HG03280 (cell line): Measurements from ENCODE around the gene ASTN1.

ENCODE experiments used
- ATAC-seq: cut with Tn5 transposase; IDR thresholded peaks from one replicate; pipeline ENCODE4 v1.9.1; 2021; ENCODE audit warnings: mild to moderate bottlenecking, moderate library complexity; ENCODE audit not compliant: unreplicated experiment

ASTN1 gene

DNA sequence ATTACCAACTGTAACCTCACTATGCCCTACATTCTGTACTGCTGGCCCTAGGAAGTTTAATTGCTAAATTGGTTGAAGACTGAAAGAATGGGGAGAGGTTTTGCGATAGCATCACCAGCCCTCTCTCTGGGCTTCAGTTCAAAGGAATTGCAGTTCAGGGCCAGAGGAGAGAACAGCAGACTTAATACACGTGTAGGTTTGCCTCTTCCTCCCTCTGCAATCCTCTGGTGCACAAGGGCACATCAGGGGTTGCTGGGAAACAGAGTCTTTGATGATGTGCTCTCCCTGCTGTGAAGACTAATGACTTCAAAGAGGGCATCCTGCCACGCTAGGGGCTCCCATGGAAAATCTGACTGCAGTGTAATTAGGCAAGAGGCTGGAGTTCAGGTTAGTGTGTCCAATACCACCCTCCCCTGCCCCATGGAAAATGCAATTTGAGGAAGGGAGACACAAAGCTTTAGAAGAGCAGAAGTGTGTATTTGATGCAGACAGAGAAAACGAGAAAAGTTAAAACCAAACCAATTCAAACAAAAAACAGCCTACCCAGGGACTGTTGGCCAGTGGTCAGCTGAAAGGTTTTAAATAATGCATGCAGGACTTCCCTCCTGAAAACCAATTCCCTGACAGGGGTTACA lies 167.9 kb downstream of the ASTN1 start:
- no peak for ATAC-seq

- no peak for ATAC-seq
Observed at GRCh38 chr1:176994931-176995596, 169.4 kb downstream of the ASTN1 start.

DNA sequence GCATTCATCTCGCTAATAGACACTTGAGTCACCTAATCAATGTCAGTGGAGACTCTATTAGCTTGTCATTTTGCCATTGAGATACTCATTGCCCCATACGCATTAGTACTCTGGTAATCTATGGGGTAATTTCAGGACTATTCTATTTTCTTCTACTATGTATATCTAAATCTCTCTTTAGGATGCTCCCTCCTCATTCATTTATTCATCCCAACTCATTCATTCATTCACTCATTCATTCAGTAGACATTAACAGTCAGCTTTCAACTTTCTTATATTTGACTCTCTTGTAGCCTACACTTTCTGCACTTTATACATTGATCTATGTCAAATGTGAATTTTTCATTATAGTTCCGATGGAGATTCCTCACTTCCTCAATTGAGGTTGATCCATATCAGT lies 170.9 kb downstream of the ASTN1 start:
- no peak for ATAC-seq

DNA sequence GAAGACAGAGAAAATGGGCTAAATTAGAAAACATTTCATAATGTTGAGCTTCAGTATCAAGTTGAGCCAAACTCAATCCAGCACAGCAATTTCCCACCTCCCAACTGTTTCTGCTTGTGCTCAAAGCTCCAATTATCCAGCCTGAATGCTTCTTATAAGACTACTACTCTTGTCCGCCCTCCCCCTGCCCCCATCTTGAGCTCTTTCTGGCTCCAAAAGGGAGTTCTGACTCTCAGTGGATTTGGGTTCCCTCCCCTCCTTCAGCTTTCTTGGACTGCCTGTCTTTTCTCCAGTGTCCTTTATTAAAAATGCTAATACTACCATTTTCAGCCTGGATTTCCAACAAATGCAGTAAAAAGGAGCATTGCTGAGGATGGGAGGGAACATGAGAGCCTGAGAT lies 174.8 kb downstream of the ASTN1 start:
- no peak for ATAC-seq

GRCh38 chr1:176989023-176989422 lies 175.5 kb downstream of the ASTN1 start:
- ATAC-seq = no peak

DNA sequence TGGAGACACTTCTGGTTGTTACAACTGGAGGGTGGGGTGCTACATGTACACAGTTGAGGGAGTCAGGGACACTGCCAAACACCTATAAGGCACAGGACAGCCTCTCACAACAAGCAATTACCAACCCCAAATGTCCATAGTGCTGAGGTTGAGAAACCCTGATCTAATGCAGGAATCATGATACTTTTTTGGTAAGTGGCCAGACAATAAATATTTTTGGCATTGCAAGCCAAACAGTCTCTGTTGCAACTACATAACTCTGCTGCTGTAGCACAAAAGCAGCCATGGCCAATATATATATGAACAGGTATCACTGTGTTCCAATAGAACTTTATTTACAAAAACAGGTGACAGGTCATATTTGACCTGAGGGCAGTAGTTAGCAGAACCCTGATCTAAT lies 177.5 kb downstream of the ASTN1 start:
- no peak for ATAC-seq

GRCh38 chr1:176983731-176984130 lies 180.8 kb downstream of the ASTN1 start:
- no peak for ATAC-seq

- ATAC-seq = no peak
Observed at GRCh38 chr1:176976771-176977170, 187.7 kb downstream of the ASTN1 start.

- no peak for ATAC-seq
Observed at GRCh38 chr1:176976225-176976624, 188.3 kb downstream of the ASTN1 start.

DNA sequence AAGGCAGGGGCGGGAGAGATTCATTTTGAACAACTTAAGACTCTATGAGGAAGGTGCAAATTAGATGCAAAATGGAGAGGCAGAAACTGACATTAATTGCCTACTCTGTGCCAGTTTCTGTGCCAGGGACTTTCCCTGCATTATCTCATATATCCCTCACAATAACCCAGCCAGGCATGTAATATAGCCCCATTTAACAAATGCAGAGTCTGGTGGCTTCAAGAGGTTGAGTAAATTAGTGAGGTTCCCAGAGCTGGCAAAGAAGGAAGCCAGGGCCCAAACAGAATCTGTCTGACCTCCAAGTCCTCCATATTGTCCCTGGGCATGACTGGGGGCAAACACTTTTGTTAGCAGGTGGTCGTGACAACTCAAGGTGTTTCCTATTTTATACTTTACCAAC lies 199.8 kb downstream of the ASTN1 start:
- ATAC-seq = no peak

DNA sequence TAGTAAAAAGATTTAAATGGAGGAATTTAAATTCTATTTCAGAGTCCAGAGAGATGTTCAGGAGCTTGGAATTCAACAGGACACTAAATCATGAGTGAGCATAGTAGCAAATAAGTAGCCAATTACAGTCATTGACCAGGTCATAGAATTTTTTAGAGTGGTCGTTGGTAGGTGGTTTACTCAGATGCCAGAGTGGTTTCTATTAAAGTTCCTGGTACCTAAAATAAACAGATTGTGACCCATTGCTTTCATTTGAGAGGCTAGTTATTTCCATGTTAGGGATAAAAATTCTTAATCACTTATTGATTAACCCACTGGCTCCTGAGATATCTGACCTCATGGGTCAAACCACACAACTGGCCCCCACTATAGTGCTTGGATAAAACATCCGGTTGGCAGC lies 201.3 kb downstream of the ASTN1 start:
- ATAC-seq = no peak

DNA sequence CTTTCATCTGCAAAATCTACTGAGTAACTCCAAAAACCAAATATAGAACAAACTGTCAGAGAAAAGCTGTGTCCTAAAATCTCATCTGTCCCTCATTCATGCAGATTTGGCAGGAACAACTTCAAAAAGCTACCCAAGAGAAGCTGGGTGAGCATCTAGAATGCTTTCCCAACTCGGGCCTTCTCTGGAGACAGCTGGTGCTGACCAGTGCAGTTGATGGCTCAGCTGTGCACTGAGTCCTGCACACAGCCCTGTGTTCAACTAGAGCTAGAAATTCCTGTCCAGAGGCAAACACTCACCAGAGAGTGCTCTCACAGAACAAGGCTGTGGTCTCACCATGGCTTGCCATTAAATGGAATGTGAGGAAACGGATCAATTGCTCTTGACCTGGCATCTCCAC lies 202.8 kb downstream of the ASTN1 start:
- no peak for ATAC-seq

DNA sequence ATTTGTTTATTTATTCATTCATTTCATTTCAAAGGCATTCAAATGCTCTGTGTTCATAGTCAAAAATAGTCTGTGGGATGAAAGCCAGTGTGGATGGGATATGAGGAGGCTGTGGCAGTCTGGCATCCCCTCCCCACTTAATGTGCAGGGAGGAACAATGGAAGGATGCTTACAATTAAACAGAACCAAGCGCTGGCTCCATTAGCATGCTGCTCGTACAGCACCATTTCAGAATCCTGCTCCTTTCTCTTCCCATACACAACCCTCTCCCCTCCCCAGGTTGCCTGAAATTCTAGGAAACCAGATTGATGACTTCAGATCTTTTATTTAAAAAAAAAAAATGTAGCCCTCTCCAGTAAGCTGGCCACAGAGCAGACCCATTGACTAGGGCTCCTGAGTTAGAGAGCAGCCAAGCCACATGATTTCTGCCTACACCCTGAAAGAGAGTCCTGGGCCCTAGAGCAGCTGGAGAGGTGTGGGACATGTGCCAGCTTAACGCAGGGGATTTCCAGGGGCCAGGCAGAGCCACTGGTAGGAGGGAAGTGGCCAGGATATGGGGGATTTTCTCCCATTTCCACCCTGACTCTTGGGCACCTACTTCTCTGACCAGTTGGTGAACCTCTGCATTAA lies 205.2 kb downstream of the ASTN1 start:
- no peak for ATAC-seq

GRCh38 chr1:176957603-176958002 lies 206.9 kb downstream of the ASTN1 start:
- ATAC-seq = no peak

- no peak for ATAC-seq
Observed at GRCh38 chr1:176954242-176954641, 210.3 kb downstream of the ASTN1 start.

DNA sequence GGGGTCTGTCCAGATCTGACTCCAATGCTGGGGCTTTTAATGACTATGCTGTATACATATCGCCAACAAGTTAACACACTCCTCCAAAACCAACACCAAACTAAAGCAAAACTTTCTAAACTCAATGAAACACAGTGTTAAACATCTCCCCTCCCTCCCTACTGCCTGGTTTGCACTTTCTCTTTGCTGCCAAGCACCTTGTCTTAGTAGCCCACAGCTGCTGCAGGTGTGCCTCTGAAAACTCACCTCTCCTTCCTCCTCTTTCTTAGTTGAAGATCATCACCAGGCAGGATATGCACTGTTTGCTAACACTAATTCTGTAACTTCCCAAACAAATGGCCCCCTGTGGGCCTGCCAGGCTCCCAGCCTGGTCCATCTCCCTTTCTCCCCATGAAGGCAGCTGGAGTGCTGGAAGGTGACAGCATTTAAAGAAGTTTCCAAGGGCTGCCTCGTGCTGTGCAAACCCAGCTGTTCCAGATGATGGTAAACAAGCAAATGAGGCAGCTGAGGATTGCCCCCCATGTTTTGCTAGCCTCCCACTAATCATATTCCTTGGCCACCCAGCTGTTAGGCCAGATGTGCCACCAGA lies 213.7 kb downstream of the ASTN1 start:
- no peak for ATAC-seq

GRCh38 chr1:176949033-176949662 lies 215.4 kb downstream of the ASTN1 start:
- peak; percentile 58 for ATAC-seq

GRCh38 chr1:176944606-176945005 lies 219.9 kb downstream of the ASTN1 start:
- no peak for ATAC-seq

- ATAC-seq = no peak
Observed at GRCh38 chr1:176943783-176944182, 220.7 kb downstream of the ASTN1 start.

- ATAC-seq = no peak
Observed at GRCh38 chr1:176942346-176942745, 222.2 kb downstream of the ASTN1 start.

- ATAC-seq = no peak
Observed at GRCh38 chr1:176939993-176940392, 224.5 kb downstream of the ASTN1 start.

DNA sequence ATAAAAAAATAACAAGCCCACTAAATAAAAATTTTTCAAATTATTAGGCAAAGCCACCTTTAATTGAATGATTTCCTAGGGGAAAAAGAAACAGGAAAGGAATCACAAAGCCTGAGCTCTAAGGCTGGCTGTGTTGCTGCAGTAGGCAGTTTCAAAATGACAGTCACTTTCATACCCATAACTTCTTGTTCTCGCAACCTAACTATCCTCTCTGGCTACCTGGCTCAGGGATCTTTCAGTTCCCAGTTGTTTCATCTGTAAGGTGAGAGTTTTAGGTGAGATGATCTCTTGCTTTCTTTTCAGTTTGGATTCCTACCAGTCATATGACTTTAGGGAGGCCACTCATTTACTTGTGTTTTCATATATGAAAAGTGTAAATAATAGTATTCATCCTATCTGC lies 226.1 kb downstream of the ASTN1 start:
- ATAC-seq = no peak
